ENCODE data around the gene HMSD.

HMSD gene

GRCh38 chr18:63936932-63937393 lies 12.1 kb upstream of the HMSD start:
- TF ChIP-seq POLR2AphosphoS5 (IDR thresholded peaks at IDR 0.05; ENCODE audit: low read depth, low read length) (no peak), TAF1 (IDR thresholded peaks at IDR 0.05; ENCODE audit: borderline replicate concordance, insufficient read depth, low read length) (no peak), SIN3A (IDR thresholded peaks at IDR 0.05; ENCODE audit: borderline replicate concordance, insufficient read depth, low read length) (no peak), REST (IDR thresholded peaks at IDR 0.05; ENCODE audit: insufficient read depth in 1 of 2, low read depth in 2 of 2, low read length in 2 of 2) (no peak), FOXP2 (optimal IDR thresholded peaks at IDR 0.05; ENCODE audit: borderline replicate concordance, extremely low read depth, extremely low read length, insufficient read depth) (no peak)

GRCh38 chr18:63940008-63940407 lies 9.1 kb upstream of the HMSD start:
- TF ChIP-seq REST (IDR thresholded peaks at IDR 0.05; ENCODE audit: insufficient read depth in 1 of 2, low read depth in 2 of 2, low read length in 2 of 2) = no peak
- TF ChIP-seq SIN3A (IDR thresholded peaks at IDR 0.05; ENCODE audit: borderline replicate concordance, insufficient read depth, low read length) = no peak
- no peak for TF ChIP-seq POLR2AphosphoS5 (IDR thresholded peaks at IDR 0.05; ENCODE audit: low read depth, low read length)
- TF ChIP-seq TAF1 (IDR thresholded peaks at IDR 0.05; ENCODE audit: borderline replicate concordance, insufficient read depth, low read length) = no peak
- TF ChIP-seq FOXP2 (optimal IDR thresholded peaks at IDR 0.05; ENCODE audit: borderline replicate concordance, extremely low read depth, extremely low read length, insufficient read depth) = no peak

- no peak for TF ChIP-seq REST (IDR thresholded peaks at IDR 0.05; ENCODE audit: insufficient read depth in 1 of 2, low read depth in 2 of 2, low read length in 2 of 2)
- no peak for TF ChIP-seq TAF1 (IDR thresholded peaks at IDR 0.05; ENCODE audit: borderline replicate concordance, insufficient read depth, low read length)
Observed at GRCh38 chr18:63947051-63947790, 1.9 kb upstream of the HMSD start.

- TF ChIP-seq POLR2AphosphoS5 (IDR thresholded peaks at IDR 0.05; ENCODE audit: low read depth, low read length) (no peak), SIN3A (IDR thresholded peaks at IDR 0.05; ENCODE audit: borderline replicate concordance, insufficient read depth, low read length) (no peak), FOXP2 (optimal IDR thresholded peaks at IDR 0.05; ENCODE audit: borderline replicate concordance, extremely low read depth, extremely low read length, insufficient read depth) (no peak), TAF1 (IDR thresholded peaks at IDR 0.05; ENCODE audit: borderline replicate concordance, insufficient read depth, low read length) (no peak), REST (IDR thresholded peaks at IDR 0.05; ENCODE audit: insufficient read depth in 1 of 2, low read depth in 2 of 2, low read length in 2 of 2) (no peak)
Observed at GRCh38 chr18:63951302-63951705, 2.2 kb downstream of the HMSD start.

GRCh38 chr18:63953811-63954210 lies 4.7 kb downstream of the HMSD start:
- no peak for TF ChIP-seq FOXP2 (optimal IDR thresholded peaks at IDR 0.05; ENCODE audit: borderline replicate concordance, extremely low read depth, extremely low read length, insufficient read depth)
- TF ChIP-seq TAF1 (IDR thresholded peaks at IDR 0.05; ENCODE audit: borderline replicate concordance, insufficient read depth, low read length) = no peak
- no peak for TF ChIP-seq SIN3A (IDR thresholded peaks at IDR 0.05; ENCODE audit: borderline replicate concordance, insufficient read depth, low read length)
- TF ChIP-seq REST (IDR thresholded peaks at IDR 0.05; ENCODE audit: insufficient read depth in 1 of 2, low read depth in 2 of 2, low read length in 2 of 2) = no peak

All from PFSK-1 (cell line).